GM23338 (cell line): Measurements from ENCODE around the gene NKX2-3. TPM values are rescaled to one million over a fixed set of nuclear protein-coding genes. Genes with fewer than 3 reads are reported as not detected.

ENCODE experiments used
- ATAC-seq: fragments of 200-7000 bp; cut with Tn5 transposase; 3 replicates; pipeline ENCODE4 v1.9.1; 2020
- DNase-seq: peaks from one replicate; pipeline ENCODE4 v3.0.0-alpha.2; 2015; ENCODE audit warnings: low spot score
- H2AFZ ChIP-seq: fragments of 200-600 bp; sonication (generic); 2 replicates; pipeline ENCODE4 v1.8.0; 2016; ENCODE audit warnings: antibody characterized with exemption, mild to moderate bottlenecking, moderate library complexity
- H3F3A ChIP-seq: fragments of 200-600 bp; sonication (generic); replicated peaks from 2 replicates; pipeline ENCODE4 v1.8.0; 2017; ENCODE audit warnings: antibody characterized with exemption, mixed run types, low read depth
- H3K27ac ChIP-seq: fragments of 200-600 bp; sonication (generic); 2 replicates; pipeline ENCODE4 v1.6.1; 2016; ENCODE audit warnings: low read depth
- H3K27me3 ChIP-seq: fragments of 200-600 bp; sonication (generic); 2 replicates; pipeline ENCODE4 v1.8.0; 2016; ENCODE audit warnings: mild to moderate bottlenecking, mixed run types, moderate library complexity; ENCODE audit not compliant: insufficient read depth
- H3K36me3 ChIP-seq: fragments of 200-600 bp; sonication (generic); 2 replicates; pipeline ENCODE4 v1.8.0; 2016; ENCODE audit warnings: mild to moderate bottlenecking; ENCODE audit not compliant: insufficient read depth
- H3K4me1 ChIP-seq: fragments of 200-600 bp; sonication (generic); 2 replicates; pipeline ENCODE4 v1.8.0; 2016; ENCODE audit warnings: mild to moderate bottlenecking, moderate library complexity; ENCODE audit not compliant: insufficient read depth
- H3K4me2 ChIP-seq: fragments of 200-600 bp; sonication (generic); 2 replicates; pipeline ENCODE4 v1.7.1; 2017; ENCODE audit warnings: mixed run types
- H3K4me3 ChIP-seq: fragments of 200-600 bp; sonication (generic); 2 replicates; pipeline ENCODE4 v1.6.1; 2016; ENCODE audit warnings: mixed run types
- H3K79me2 ChIP-seq: fragments of 200-600 bp; sonication (generic); replicated peaks from 2 replicates; pipeline ENCODE4 v1.8.0; 2017; ENCODE audit warnings: mild to moderate bottlenecking; ENCODE audit not compliant: insufficient read depth
- H3K9me2 ChIP-seq: fragments of 200-600 bp; sonication (generic); 2 replicates; pipeline ENCODE4 v1.8.0; 2017; ENCODE audit not compliant: insufficient read depth
- H4K20me1 ChIP-seq: fragments of 200-600 bp; sonication (generic); replicated peaks from 2 replicates; pipeline ENCODE4 v1.8.0; 2017; ENCODE audit warnings: mild to moderate bottlenecking; ENCODE audit not compliant: insufficient read depth
- H3K27ac Mint-ChIP-seq: 2 replicates; pipeline ENCODE4 v1.8.0; 2020; ENCODE audit warnings: inconsistent platforms, mild to moderate bottlenecking, moderate library complexity, mixed read lengths
- H3K27me3 Mint-ChIP-seq: 3 replicates; pipeline ENCODE4 v1.8.0; 2022; ENCODE audit warnings: low read depth, mild to moderate bottlenecking, moderate library complexity, mixed read lengths, inconsistent platforms; ENCODE audit not compliant: insufficient read depth, poor library complexity
- H3K36me3 Mint-ChIP-seq: 3 replicates; pipeline ENCODE4 v1.8.0; 2021; ENCODE audit warnings: low read depth, mild to moderate bottlenecking, inconsistent platforms, moderate library complexity, mixed read lengths
- H3K4me1 Mint-ChIP-seq: 3 replicates; pipeline ENCODE4 v1.8.0; 2020; ENCODE audit warnings: mild to moderate bottlenecking, inconsistent platforms, mixed read lengths
- H3K4me3 Mint-ChIP-seq: 3 replicates; pipeline ENCODE4 v1.8.0; 2021; ENCODE audit warnings: moderate library complexity, mild to moderate bottlenecking, inconsistent platforms, mixed read lengths
- H3K9me3 Mint-ChIP-seq: 3 replicates; pipeline ENCODE4 v1.8.0; 2020; ENCODE audit warnings: moderate library complexity, mild to moderate bottlenecking, inconsistent platforms, mixed read lengths
- EZH2 ChIP-seq: fragments of 200-600 bp; sonication (generic); IDR thresholded peaks from one replicate; pipeline ENCODE4 v1.8.0; 2017; ENCODE audit warnings: antibody characterized with exemption, mild to moderate bottlenecking, low read depth; ENCODE audit not compliant: unreplicated experiment
- JUNB ChIP-seq: IDR thresholded peaks from one replicate; pipeline ENCODE4 v1.6.1; 2016; ENCODE audit warnings: antibody characterized with exemption; ENCODE audit not compliant: unreplicated experiment
- NANOG ChIP-seq: IDR thresholded peaks from 2 replicates; pipeline ENCODE4 v1.6.1; 2016; ENCODE audit warnings: antibody characterized with exemption, borderline replicate concordance
- ZNF114 ChIP-seq: fragments of 250-450 bp; sonication (Bioruptor Pico); IDR thresholded peaks from 2 replicates; pipeline ENCODE4 v1.5.0; 2020; ENCODE audit warnings: mild to moderate bottlenecking, moderate library complexity
- ZNF331 ChIP-seq: fragments of 250-450 bp; sonication (Bioruptor Pico); IDR thresholded peaks from 2 replicates; pipeline ENCODE4 v1.5.0; 2020; ENCODE audit warnings: low read depth, mild to moderate bottlenecking, moderate library complexity
- polyA plus RNA-seq: library from polyadenylated mRNA; unstranded; fragments of >200 nt; fragmentation: Nextera tagmentation; extraction: Ambion mirVana; gene quantifications from 2 replicates; pipeline ENCODE4 v1.2.1, GENCODE V29; 2016
- total RNA-seq: library from RNA; depleted of rRNA; stranded (reverse); fragments of >200 nt; shearing (Covaris generic); gene quantifications from 2 replicates; pipeline ENCODE4 v1.2.3, GENCODE V29; 2014
- TF ChIP-seq, protein P1 (sequence below), 2 experiments: fragments of 200-600 bp in 1 of 2; sonication (generic) in 1 of 2; conservative IDR thresholded peaks; 2 replicates each; pipeline versions ENCODE4 v1.5.1 to v1.6.1; 2016 to 2017; ENCODE audit warnings: antibody characterized with exemption in 2 of 2, low read depth in 2 of 2, mild to moderate bottlenecking in 2 of 2, moderate library complexity in 1 of 2
- TF ChIP-seq, protein P2 (sequence below): IDR thresholded peaks from one replicate; pipeline ENCODE4 v1.6.1; 2018; ENCODE audit warnings: antibody characterized with exemption; ENCODE audit not compliant: unreplicated experiment
- TF ChIP-seq, protein P3 (sequence below): fragments of 250-450 bp; sonication (Bioruptor Pico); IDR thresholded peaks from 2 replicates; pipeline ENCODE4 v1.5.0; 2020; ENCODE audit warnings: mild to moderate bottlenecking, moderate library complexity

NKX2-3 gene
- total and polyA plus RNA-seq, 2 experiments from 2014 or later, result not detected

DNA sequence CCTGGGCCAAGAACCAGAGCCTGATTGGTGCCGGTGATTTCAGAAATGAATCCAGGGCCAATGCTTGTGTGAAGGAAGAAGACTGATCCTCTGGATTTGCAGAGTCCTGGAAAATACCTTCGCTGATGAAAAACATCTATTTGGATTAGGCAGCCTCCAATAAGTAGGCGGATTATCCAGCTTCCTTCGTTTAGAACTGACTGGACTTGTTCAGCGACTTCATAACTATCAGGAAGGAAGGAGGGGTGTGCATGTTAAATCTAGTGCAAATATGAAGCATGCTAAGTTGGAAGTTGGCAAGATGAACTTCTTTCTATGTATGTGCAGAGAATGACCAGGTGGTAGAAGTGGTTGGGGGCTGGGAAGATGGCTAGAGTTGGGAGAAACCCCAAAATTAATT is 41.0 kb downstream of the NKX2-3 start:
- Histone ChIP-seq H3K4me2 (no peak overlapping the region), H3K9me2 (no peaks in the 10 kb centered on the region), H3K27me3 (no peaks in the 10 kb centered on the region), H3K36me3 (no peaks in the 10 kb centered on the region), H4K20me1 (no peaks in the 10 kb centered on the region), H3K4me3 (no peak overlapping the region), H3K79me2 (no peaks in the 10 kb centered on the region), H2AFZ (no peak overlapping the region), H3F3A (no peaks in the 10 kb centered on the region), H3K27ac (no peak overlapping the region), H3K4me1 (peaks cover 2% of the 10 kb centered on the region; the same call in 1 of the 2 replicates)
- DNase-seq (no peak), ATAC-seq (no peak)
- Mint-ChIP-seq H3K36me3 (no peaks in the 10 kb centered on the region), H3K4me3 (no peak overlapping the region), H3K4me1 (peaks cover 8% of the 10 kb centered on the region), H3K27ac (no peak overlapping the region), H3K27me3 (peaks cover 4% of the 10 kb centered on the region), H3K9me3 (no peaks in the 10 kb centered on the region)
- TF ChIP-seq, protein P1, sequence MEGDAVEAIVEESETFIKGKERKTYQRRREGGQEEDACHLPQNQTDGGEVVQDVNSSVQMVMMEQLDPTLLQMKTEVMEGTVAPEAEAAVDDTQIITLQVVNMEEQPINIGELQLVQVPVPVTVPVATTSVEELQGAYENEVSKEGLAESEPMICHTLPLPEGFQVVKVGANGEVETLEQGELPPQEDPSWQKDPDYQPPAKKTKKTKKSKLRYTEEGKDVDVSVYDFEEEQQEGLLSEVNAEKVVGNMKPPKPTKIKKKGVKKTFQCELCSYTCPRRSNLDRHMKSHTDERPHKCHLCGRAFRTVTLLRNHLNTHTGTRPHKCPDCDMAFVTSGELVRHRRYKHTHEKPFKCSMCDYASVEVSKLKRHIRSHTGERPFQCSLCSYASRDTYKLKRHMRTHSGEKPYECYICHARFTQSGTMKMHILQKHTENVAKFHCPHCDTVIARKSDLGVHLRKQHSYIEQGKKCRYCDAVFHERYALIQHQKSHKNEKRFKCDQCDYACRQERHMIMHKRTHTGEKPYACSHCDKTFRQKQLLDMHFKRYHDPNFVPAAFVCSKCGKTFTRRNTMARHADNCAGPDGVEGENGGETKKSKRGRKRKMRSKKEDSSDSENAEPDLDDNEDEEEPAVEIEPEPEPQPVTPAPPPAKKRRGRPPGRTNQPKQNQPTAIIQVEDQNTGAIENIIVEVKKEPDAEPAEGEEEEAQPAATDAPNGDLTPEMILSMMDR (conservative IDR thresholded peaks at IDR 0.05; ENCODE audit: low read depth in 2 of 2), result no peak

DNA sequence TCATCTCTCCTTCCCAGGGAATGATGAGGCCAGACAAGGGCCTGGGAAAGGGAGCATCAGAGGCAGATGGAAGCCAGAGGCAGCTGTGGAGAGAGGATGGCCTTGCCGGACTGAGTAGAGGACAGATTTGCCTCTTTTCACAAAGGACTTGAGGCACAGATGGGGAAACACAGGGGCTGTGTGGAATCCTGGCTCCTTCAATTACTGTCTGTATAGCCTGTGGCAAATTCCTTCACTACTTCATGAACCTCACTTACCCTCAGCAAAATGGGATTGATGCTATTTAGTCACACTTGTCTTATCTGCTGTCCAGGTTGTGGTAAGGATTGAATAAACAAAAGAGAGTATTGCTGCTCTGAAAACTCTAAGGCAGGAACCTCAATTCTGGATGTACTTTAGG is 47.2 kb downstream of the NKX2-3 start:
- DNase-seq (no peak), ATAC-seq (no peak)
- H3K27me3 Mint-ChIP-seq, result peaks cover 2% of the 10 kb centered on the region
- Histone ChIP-seq H3K4me2 (no peak overlapping the region), H3K4me3 (no peak overlapping the region), H3K27ac (no peak overlapping the region), H3K79me2 (no peaks in the 10 kb centered on the region), H4K20me1 (no peaks in the 10 kb centered on the region), H3F3A (no peaks in the 10 kb centered on the region), H3K4me1 (no peaks in the 10 kb centered on the region; the same call in 1 of the 2 replicates), H3K27me3 (no peaks in the 10 kb centered on the region), H3K9me2 (peaks cover 2% of the 10 kb centered on the region; the same call in 1 of the 2 replicates), H2AFZ (no peak overlapping the region), H3K36me3 (no peaks in the 10 kb centered on the region)
- no peaks in the 10 kb centered on the region for H3K36me3 Mint-ChIP-seq
- H3K4me1 Mint-ChIP-seq, result peaks cover 5% of the 10 kb centered on the region
- H3K4me3 Mint-ChIP-seq, result no peak overlapping the region
- H3K9me3 Mint-ChIP-seq, result no peaks in the 10 kb centered on the region
- no peak overlapping the region for H3K27ac Mint-ChIP-seq
- no peak for TF ChIP-seq NANOG
- TF ChIP-seq, protein P2, sequence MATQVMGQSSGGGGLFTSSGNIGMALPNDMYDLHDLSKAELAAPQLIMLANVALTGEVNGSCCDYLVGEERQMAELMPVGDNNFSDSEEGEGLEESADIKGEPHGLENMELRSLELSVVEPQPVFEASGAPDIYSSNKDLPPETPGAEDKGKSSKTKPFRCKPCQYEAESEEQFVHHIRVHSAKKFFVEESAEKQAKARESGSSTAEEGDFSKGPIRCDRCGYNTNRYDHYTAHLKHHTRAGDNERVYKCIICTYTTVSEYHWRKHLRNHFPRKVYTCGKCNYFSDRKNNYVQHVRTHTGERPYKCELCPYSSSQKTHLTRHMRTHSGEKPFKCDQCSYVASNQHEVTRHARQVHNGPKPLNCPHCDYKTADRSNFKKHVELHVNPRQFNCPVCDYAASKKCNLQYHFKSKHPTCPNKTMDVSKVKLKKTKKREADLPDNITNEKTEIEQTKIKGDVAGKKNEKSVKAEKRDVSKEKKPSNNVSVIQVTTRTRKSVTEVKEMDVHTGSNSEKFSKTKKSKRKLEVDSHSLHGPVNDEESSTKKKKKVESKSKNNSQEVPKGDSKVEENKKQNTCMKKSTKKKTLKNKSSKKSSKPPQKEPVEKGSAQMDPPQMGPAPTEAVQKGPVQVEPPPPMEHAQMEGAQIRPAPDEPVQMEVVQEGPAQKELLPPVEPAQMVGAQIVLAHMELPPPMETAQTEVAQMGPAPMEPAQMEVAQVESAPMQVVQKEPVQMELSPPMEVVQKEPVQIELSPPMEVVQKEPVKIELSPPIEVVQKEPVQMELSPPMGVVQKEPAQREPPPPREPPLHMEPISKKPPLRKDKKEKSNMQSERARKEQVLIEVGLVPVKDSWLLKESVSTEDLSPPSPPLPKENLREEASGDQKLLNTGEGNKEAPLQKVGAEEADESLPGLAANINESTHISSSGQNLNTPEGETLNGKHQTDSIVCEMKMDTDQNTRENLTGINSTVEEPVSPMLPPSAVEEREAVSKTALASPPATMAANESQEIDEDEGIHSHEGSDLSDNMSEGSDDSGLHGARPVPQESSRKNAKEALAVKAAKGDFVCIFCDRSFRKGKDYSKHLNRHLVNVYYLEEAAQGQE, result no peak
- TF ChIP-seq, protein P1 (conservative IDR thresholded peaks at IDR 0.05; ENCODE audit: low read depth in 2 of 2), result no peak
- TF ChIP-seq ZNF114, result no peak
- TF ChIP-seq JUNB, result no peak
- TF ChIP-seq, protein P3, sequence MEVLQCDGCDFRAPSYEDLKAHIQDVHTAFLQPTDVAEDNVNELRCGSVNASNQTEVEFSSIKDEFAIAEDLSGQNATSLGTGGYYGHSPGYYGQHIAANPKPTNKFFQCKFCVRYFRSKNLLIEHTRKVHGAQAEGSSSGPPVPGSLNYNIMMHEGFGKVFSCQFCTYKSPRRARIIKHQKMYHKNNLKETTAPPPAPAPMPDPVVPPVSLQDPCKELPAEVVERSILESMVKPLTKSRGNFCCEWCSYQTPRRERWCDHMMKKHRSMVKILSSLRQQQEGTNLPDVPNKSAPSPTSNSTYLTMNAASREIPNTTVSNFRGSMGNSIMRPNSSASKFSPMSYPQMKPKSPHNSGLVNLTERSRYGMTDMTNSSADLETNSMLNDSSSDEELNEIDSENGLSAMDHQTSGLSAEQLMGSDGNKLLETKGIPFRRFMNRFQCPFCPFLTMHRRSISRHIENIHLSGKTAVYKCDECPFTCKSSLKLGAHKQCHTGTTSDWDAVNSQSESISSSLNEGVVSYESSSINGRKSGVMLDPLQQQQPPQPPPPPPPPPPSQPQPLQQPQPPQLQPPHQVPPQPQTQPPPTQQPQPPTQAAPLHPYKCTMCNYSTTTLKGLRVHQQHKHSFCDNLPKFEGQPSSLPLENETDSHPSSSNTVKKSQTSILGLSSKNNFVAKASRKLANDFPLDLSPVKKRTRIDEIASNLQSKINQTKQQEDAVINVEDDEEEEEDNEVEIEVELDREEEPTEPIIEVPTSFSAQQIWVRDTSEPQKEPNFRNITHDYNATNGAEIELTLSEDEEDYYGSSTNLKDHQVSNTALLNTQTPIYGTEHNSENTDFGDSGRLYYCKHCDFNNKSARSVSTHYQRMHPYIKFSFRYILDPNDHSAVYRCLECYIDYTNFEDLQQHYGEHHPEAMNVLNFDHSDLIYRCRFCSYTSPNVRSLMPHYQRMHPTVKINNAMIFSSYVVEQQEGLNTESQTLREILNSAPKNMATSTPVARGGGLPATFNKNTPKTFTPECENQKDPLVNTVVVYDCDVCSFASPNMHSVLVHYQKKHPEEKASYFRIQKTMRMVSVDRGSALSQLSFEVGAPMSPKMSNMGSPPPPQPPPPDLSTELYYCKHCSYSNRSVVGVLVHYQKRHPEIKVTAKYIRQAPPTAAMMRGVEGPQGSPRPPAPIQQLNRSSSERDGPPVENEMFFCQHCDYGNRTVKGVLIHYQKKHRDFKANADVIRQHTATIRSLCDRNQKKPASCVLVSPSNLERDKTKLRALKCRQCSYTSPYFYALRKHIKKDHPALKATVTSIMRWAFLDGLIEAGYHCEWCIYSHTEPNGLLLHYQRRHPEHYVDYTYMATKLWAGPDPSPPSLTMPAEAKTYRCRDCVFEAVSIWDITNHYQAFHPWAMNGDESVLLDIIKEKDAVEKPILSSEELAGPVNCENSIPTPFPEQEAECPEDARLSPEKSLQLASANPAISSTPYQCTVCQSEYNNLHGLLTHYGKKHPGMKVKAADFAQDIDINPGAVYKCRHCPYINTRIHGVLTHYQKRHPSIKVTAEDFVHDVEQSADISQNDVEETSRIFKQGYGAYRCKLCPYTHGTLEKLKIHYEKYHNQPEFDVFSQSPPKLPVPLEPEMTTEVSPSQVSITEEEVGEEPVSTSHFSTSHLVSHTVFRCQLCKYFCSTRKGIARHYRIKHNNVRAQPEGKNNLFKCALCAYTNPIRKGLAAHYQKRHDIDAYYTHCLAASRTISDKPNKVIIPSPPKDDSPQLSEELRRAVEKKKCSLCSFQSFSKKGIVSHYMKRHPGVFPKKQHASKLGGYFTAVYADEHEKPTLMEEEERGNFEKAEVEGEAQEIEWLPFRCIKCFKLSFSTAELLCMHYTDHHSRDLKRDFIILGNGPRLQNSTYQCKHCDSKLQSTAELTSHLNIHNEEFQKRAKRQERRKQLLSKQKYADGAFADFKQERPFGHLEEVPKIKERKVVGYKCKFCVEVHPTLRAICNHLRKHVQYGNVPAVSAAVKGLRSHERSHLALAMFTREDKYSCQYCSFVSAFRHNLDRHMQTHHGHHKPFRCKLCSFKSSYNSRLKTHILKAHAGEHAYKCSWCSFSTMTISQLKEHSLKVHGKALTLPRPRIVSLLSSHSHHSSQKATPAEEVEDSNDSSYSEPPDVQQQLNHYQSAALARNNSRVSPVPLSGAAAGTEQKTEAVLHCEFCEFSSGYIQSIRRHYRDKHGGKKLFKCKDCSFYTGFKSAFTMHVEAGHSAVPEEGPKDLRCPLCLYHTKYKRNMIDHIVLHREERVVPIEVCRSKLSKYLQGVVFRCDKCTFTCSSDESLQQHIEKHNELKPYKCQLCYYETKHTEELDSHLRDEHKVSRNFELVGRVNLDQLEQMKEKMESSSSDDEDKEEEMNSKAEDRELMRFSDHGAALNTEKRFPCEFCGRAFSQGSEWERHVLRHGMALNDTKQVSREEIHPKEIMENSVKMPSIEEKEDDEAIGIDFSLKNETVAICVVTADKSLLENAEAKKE (CRISPR knock-in tag), result no peak
- no peak for TF ChIP-seq ZNF331 (CRISPR knock-in tag)
- no peak for TF ChIP-seq EZH2
